HUES64 (cell line): ENCODE measurements around the gene CEPT1.

Experiments used
- H3K27ac ChIP-seq: 2 replicates; pipeline ENCODE4 v1.7.0; 2013; ENCODE audit warnings: low read depth, low read length, inconsistent platforms
- H3K27me3 ChIP-seq: 2 replicates; pipeline ENCODE4 v1.6.1; 2013; ENCODE audit warnings: mild to moderate bottlenecking, low read length; ENCODE audit not compliant: insufficient read depth
- H3K36me3 ChIP-seq: 2 replicates; pipeline ENCODE4 v1.6.1; 2013; ENCODE audit warnings: mild to moderate bottlenecking, low read length; ENCODE audit not compliant: insufficient read depth
- H3K4me1 ChIP-seq: 2 replicates; pipeline ENCODE4 v1.6.1; 2013; ENCODE audit warnings: mild to moderate bottlenecking, low read length, moderate library complexity; ENCODE audit not compliant: insufficient read depth
- H3K4me3 ChIP-seq: 2 replicates; pipeline ENCODE4 v1.5.1; 2013; ENCODE audit warnings: mild to moderate bottlenecking, low read length, moderate library complexity
- H3K9ac ChIP-seq: 2 replicates; pipeline ENCODE4 v1.6.1; 2013; ENCODE audit warnings: mild to moderate bottlenecking, low read depth, low read length
- H3K9me3 ChIP-seq: 2 replicates; pipeline ENCODE4 v1.6.1; 2013; ENCODE audit warnings: low read depth, low read length; ENCODE audit not compliant: insufficient read depth
- WGBS: fragments of 150-250, 120-280 bp; methylation state at CpG from one replicate; pipeline ENCODE4 v1.1.7; 2013; ENCODE audit warnings: missing lambda C conversion rate; 5-methylcytosine and 5-hydroxymethylcytosine counted together

The CEPT1 gene

DNA sequence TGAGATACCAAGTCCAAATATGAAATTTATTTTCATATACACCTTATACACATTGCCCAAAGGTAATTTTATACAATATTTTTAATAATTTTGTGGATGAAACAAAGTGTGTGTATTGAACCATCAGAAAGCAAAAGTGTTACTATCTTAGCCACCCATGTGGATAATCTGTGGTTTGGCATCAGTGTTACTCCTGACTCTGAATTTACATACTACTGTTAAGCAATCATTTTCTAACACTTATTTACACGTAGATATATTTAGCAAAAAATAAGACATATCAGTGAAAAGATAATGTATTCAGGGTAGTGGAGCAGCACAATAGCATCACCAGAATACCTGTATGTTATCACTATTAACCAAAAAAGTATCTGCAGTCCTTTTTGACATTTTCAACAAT, 36.7 kb downstream of the CEPT1 start:
- H3K4me1 ChIP-seq = no peaks in the 10 kb centered on the region
- peaks cover 69% of the 10 kb centered on the region for H3K36me3 ChIP-seq
- no peak overlapping the region for H3K4me3 ChIP-seq
- H3K9me3 ChIP-seq = no peaks in the 10 kb centered on the region
- no peak overlapping the region for H3K9ac ChIP-seq
- H3K27me3 ChIP-seq = no peaks in the 10 kb centered on the region
- WGBS = no CpG with 5 or more reads among the region's 1 CpG
- H3K27ac ChIP-seq = no peak overlapping the region

DNA sequence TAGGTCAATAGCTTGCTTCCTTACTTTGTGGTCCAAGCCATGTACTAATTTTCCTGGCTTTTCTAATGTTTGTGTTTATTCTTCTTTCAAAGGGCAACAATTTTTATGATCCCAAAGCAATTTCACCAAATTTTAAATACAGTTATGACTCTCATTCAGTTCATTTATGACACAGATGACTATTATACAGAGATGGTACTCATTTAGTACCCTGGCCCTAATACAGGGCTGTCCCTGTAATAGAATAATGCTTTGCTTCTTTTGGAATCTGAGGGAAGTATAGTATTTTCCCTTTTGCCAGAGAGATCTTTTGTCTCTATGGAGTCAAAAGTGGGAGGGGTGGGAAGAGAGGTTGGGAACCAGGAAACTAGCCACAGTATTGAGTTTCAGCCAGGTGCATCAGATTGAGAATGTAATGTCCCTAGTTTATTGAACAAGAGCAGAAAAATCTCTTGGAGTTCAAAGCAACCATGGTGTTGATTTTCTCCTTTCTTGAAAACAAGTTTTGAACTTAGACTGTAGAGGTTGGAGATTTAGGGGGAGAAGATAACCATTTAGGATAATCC, 40.0 kb downstream of the CEPT1 start:
- no peak overlapping the region for H3K4me3 ChIP-seq
- H3K9ac ChIP-seq = no peak overlapping the region
- H3K27me3 ChIP-seq = no peaks in the 10 kb centered on the region
- H3K9me3 ChIP-seq = no peaks in the 10 kb centered on the region
- peaks cover 71% of the 10 kb centered on the region for H3K36me3 ChIP-seq
- no peaks in the 10 kb centered on the region for H3K4me1 ChIP-seq
- H3K27ac ChIP-seq = no peak overlapping the region

DNA sequence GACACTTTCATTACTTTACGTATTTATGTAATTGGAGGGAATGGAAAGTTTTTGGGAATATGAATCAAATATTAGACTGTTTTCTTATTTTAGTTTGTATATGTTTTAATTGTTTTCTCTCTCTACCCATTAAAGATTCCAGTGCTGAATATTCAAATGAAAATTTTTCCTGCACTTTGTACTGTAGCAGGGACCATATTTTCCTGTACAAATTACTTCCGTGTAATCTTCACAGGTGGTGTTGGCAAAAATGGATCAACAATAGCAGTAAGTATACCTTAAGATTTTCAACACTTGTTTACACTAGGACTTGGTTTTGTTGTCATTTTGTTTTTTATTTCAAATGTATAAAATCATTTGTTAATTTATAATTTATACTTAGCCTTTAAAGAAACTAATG, 42.0 kb downstream of the CEPT1 start:
- Histone ChIP-seq H3K27ac (no peak overlapping the region), H3K9ac (no peak overlapping the region), H3K9me3 (no peaks in the 10 kb centered on the region), H3K4me1 (no peaks in the 10 kb centered on the region), H3K27me3 (no peaks in the 10 kb centered on the region), H3K4me3 (no peak overlapping the region), H3K36me3 (peaks cover 68% of the 10 kb centered on the region)
- WGBS = 90% methylated on average over 2 of the region's 2 CpGs

DNA sequence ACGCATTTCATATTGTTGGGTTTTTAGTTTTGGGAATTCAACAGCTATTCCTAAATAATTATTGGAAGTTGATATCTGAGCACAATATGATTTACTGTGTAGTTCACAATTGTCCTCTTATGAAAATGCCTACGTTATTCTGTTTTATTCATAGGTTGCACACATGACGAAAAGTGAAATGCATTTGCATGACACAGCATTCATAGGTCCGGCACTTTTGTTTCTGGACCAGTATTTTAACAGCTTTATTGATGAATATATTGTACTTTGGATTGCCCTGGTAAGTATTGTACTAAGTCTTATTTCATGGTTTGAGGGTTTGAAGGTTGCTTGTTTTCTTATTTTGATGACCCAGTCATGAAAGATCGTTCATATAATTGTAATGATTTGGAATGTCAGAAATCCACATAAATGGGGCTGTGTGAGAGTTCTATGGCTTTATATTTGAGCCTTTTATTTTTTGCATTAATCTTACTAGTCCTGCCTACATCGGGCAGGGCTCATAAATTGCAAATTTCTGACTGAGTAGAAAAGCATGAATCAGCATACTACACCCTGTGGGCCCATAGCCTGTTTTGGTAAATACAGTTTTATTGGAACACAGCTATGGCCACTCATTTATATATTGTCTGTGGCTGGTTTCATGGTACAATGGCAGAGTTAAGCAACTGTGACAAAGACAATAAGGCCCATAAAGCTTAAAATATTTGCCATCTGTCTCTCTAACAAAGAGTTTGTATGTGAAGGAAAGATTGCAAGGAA, 43.5 kb downstream of the CEPT1 start:
- Histone ChIP-seq H3K9me3 (no peaks in the 10 kb centered on the region), H3K4me1 (no peaks in the 10 kb centered on the region), H3K27me3 (no peaks in the 10 kb centered on the region), H3K36me3 (peaks cover 70% of the 10 kb centered on the region), H3K9ac (no peak overlapping the region), H3K27ac (no peak overlapping the region), H3K4me3 (no peak overlapping the region)
- 94% methylated on average over 5 of the region's 6 CpGs for WGBS

DNA sequence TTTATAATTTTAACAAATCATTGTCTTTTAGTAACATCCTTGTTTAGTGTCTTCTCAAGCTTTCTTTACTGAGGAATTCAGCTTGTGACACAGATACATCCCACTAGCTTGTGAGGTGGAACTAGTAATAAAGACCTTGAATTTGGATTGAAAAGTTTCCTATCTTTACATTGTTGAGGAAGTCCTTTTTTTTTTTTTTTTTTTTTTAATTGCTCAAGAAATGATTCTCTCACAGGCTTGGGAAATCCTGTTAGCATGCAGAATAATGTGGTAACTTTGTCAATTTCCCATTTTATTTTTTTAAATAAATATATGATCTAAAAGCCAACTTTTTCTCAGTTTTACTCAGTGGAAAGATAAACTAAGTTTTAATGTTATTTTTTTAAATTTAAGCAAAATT, 44.6 kb downstream of the CEPT1 start:
- no peak overlapping the region for H3K9ac ChIP-seq
- no peaks in the 10 kb centered on the region for H3K27me3 ChIP-seq
- H3K4me1 ChIP-seq = no peaks in the 10 kb centered on the region
- no peaks in the 10 kb centered on the region for H3K9me3 ChIP-seq
- no peak overlapping the region for H3K4me3 ChIP-seq
- H3K36me3 ChIP-seq = peaks cover 65% of the 10 kb centered on the region
- H3K27ac ChIP-seq = no peak overlapping the region

DNA sequence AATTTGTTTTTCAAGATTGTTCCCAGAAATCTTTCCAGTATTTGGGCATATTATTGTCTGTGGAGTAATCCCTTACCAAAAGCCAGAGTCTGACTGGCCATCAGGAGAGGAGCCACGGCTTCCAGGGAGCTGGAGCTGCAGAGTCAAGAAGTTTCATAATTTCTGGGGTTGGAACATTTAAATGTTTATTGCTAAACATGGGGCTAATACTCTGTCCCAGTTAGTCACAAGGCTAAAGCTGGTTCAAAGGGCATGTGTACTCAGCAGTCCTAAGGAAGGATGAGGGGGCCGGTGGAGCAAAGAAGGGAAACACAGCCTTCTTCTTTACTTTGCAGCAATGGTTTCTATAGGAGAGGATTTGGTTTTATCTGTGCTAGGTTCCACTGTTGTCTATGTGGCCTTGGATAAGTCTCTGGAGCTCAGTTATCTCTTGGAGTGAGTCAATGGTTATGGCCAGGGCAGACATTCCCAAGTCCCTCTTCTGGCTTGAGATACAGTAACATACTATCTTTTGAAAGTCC, 51.0 kb downstream of the CEPT1 start:
- Histone ChIP-seq H3K4me1 (no peaks in the 10 kb centered on the region), H3K36me3 (peaks cover 27% of the 10 kb centered on the region), H3K9me3 (no peaks in the 10 kb centered on the region), H3K27ac (no peak overlapping the region), H3K9ac (no peak overlapping the region), H3K27me3 (no peaks in the 10 kb centered on the region), H3K4me3 (no peak overlapping the region)
- 84% methylated on average over 2 of the region's 2 CpGs for WGBS

DNA sequence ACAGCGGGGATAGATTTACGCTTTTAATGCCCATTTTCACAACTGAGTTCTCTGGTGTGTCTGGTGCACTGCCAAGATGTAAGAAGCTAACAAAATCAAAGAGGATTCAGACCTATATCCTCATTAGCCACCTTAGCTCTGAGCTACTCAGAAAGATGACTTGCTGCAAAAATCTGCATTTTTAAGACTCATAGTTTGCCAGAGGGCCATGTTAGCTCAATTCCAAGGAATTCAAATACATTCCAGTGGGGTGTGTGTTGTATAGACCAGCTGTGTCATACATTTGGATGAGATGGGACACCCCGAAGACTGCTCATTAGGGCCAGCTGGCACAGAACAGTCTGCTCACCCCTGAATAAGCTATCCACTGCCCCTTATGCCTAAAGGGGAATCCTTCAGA, 51.5 kb downstream of the CEPT1 start:
- Histone ChIP-seq H3K9ac (no peak overlapping the region), H3K4me3 (no peak overlapping the region), H3K27ac (no peak overlapping the region), H3K9me3 (no peaks in the 10 kb centered on the region), H3K36me3 (peaks cover 24% of the 10 kb centered on the region), H3K4me1 (no peaks in the 10 kb centered on the region), H3K27me3 (no peaks in the 10 kb centered on the region)
- 64% methylated on average over 3 of the region's 3 CpGs for WGBS

DNA sequence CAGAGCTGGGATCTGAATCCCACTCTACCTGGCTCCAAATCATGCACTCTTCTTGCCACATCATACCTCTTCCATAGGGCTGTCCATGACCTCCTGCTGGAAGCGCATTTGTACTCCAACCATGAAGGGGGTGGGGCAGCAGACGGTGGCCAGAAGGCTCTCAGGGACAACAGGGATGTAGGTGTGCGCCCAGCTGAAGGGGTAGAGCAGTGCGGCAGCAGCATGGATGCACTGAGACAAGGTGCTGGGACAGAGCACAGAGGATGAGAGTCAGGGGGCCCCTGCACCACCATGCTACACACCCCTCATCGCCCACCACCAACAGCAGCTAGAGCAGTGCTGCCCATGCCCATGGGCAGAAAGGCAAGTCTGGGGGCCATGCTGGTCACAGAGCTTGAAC, 52.1 kb downstream of the CEPT1 start:
- Histone ChIP-seq H3K4me3 (no peak overlapping the region), H3K27me3 (no peaks in the 10 kb centered on the region), H3K9ac (no peak overlapping the region), H3K4me1 (no peaks in the 10 kb centered on the region), H3K9me3 (no peaks in the 10 kb centered on the region), H3K36me3 (peaks cover 18% of the 10 kb centered on the region), H3K27ac (no peak overlapping the region)
- WGBS = 90% methylated on average over 5 of the region's 5 CpGs

DNA sequence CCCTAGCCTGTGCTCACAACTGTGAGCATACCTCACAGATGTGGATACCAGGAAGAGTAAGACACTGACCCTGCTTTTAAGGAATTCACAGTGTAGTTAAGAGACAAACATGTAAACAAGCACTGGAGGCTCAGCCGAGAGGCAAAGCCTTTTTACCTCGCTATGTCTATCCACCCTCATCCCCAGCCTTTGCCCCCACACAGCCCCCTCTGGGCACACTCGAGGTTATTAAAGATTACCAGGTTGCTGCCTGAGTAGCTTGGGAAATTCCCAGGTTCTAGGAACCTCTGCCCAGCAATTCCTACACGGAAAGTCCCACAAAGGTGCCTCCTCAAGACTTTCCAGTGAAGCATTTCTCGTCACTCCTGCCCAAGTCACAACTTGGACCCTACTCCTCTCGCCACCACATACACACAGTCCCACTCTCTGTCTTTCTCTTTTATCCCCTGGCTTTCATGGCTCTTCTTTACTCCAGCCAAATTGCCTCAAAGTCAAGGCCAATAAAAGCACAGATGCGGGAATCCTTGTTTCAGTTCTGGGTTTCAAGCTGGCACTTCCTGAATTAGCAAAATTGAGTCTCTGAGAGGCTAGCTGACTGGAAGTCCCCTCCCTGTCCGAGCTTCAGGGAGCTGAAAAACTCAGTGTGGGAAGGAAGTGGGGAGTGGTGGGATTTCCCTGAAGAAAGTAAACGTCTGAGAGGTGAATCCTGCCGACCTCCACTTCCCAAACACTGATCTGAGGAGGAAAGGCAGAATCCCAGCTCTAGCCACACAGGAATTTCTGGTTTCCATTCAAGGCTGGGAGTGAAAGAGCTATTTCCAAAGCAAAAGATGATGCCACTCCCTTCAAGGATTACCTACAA, 52.9 kb downstream of the CEPT1 start:
- Histone ChIP-seq H3K9ac (no peak overlapping the region), H3K36me3 (peaks cover 10% of the 10 kb centered on the region; the same call in 1 of the 2 replicates), H3K4me1 (no peaks in the 10 kb centered on the region), H3K9me3 (no peaks in the 10 kb centered on the region), H3K27ac (no peak overlapping the region), H3K27me3 (no peaks in the 10 kb centered on the region), H3K4me3 (no peak overlapping the region)
- WGBS = 72% methylated on average over 10 of the region's 10 CpGs

DNA sequence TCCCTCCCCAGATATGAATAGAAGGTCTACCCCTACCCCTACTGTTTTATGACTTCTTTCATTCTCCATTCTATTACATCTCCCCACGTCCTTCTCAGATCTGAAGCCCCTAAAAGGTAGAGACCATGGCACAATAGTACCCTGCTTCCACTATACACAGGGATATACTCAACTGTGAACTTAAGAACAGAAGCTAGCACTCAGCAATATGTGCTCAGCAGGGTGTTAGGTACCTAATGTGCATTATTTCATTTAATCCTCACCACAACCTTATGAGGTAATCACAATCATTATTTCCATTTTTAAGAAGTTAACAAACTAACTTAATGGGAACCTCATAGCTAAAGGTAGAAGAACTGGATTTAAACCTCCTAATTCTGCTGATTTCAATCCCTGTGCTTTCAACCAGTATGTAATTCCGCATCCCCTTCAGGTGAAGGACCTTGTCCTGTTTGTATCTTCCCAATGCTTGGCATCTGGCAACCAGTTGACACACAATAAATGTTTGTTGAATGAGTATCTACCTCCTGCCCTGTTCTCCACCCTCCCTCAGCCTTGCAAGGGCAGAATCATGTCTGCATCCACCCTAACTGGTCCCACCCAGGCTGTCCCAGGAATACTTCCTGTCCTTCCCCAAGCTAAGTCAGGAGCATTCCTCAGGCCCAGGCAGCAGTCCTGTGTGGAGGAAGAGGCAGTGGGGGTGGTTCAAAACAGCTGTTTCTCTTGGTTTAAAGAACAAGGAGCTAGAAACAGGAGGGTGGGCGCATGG, 53.9 kb downstream of the CEPT1 start:
- H3K27me3 ChIP-seq = no peaks in the 10 kb centered on the region
- no peak overlapping the region for H3K4me3 ChIP-seq
- no peak overlapping the region for H3K27ac ChIP-seq
- no peak overlapping the region for H3K9ac ChIP-seq
- H3K36me3 ChIP-seq = no peaks in the 10 kb centered on the region
- no peaks in the 10 kb centered on the region for H3K9me3 ChIP-seq
- no peaks in the 10 kb centered on the region for H3K4me1 ChIP-seq
- 88% methylated on average over 3 of the region's 3 CpGs for WGBS
